SK-N-MC (cell line): ENCODE results near the gene NHSL1.

ENCODE experiments used
- DNase-seq: peaks from one replicate; pipeline ENCODE4 v3.0.0-alpha.2; 2011; ENCODE audit warnings: low read depth, low spot score
- H3K27ac ChIP-seq: fragments of 200-600 bp; sonication (generic); 2 replicates; pipeline ENCODE4 v1.5.1; 2016; ENCODE audit warnings: mixed run types
- H3K36me3 ChIP-seq: fragments of 200-600 bp; sonication (generic); 2 replicates; pipeline ENCODE4 v1.6.1; 2017; ENCODE audit warnings: antibody characterized with exemption, low read length, mixed read lengths; ENCODE audit not compliant: insufficient read depth
- H3K4me3 ChIP-seq: fragments of 200-600 bp; sonication (generic); 2 replicates; pipeline ENCODE4 v1.5.1; 2016
- H3K9ac ChIP-seq: fragments of 200-600 bp; sonication (generic); 2 replicates; pipeline ENCODE4 v1.8.0; 2017; ENCODE audit warnings: mixed run types, mixed read lengths; ENCODE audit not compliant: insufficient read length
- H3K9me3 ChIP-seq: fragments of 200-600 bp; sonication (generic); 2 replicates; pipeline ENCODE4 v1.6.1; 2017; ENCODE audit warnings: low read depth, mild to moderate bottlenecking, antibody characterized with exemption, low read length, moderate library complexity, mixed read lengths
- EZH2 ChIP-seq: fragments of 200-600 bp; sonication (generic); IDR thresholded peaks from one replicate; pipeline ENCODE4 v1.6.1; 2017; ENCODE audit warnings: antibody characterized with exemption
- FOXP2 ChIP-seq: optimal IDR thresholded peaks from 2 replicates; pipeline ENCODE3; 2011; ENCODE audit warnings: mild to moderate bottlenecking, moderate library complexity; ENCODE audit not compliant: insufficient read depth; ENCODE audit errors: extremely low read length, control extremely low read depth
- POLR2AphosphoS5 ChIP-seq: IDR thresholded peaks from 2 replicates; pipeline ENCODE4 v1.6.1; 2012; ENCODE audit warnings: mild to moderate bottlenecking, low read depth, low read length, borderline replicate concordance

The NHSL1 gene

GRCh38 chr6:138416206-138416605, 83.1 kb downstream of the NHSL1 start:
- Histone ChIP-seq H3K9ac (no peak overlapping the region), H3K27ac (no peak overlapping the region), H3K9me3 (no peaks in the 10 kb centered on the region), H3K36me3 (no peaks in the 10 kb centered on the region), H3K4me3 (no peak overlapping the region)
- TF ChIP-seq FOXP2 (no peak), EZH2 (no peak), POLR2AphosphoS5 (no peak)
- no peak for DNase-seq

- H3K4me3 ChIP-seq: no peak overlapping the region
These were observed 84.2 kb downstream of the NHSL1 start for GRCh38 chr6:138415125-138415524.

GRCh38 chr6:138410972-138411880, 88.1 kb downstream of the NHSL1 start:
- peaks cover 6% of the 10 kb centered on the region; the same call in 1 of the 2 replicates for H3K36me3 ChIP-seq
- H3K4me3 ChIP-seq: no peak overlapping the region
- no peaks in the 10 kb centered on the region for H3K9me3 ChIP-seq
- no peak overlapping the region for H3K27ac ChIP-seq
- H3K9ac ChIP-seq: no peak overlapping the region
- no peak for DNase-seq
- TF ChIP-seq FOXP2: no peak
- TF ChIP-seq EZH2: no peak
- TF ChIP-seq POLR2AphosphoS5: no peak

More at GRCh38 chr6:138415125-138415524, 84.2 kb downstream of the NHSL1 start:
- no peak for TF ChIP-seq POLR2AphosphoS5
- TF ChIP-seq EZH2: no peak
- no peak for TF ChIP-seq FOXP2
- H3K36me3 ChIP-seq: no peaks in the 10 kb centered on the region
- no peak overlapping the region for H3K27ac ChIP-seq
- H3K9ac ChIP-seq: no peak overlapping the region
- no peaks in the 10 kb centered on the region for H3K9me3 ChIP-seq
- no peak for DNase-seq

- H3K9me3 ChIP-seq: no peaks in the 10 kb centered on the region
- no peak overlapping the region for H3K27ac ChIP-seq
- H3K9ac ChIP-seq: no peak overlapping the region
- no peak for DNase-seq
- H3K36me3 ChIP-seq: peaks cover 6% of the 10 kb centered on the region; the same call in 1 of the 2 replicates
- TF ChIP-seq EZH2 (no peak), FOXP2 (no peak), POLR2AphosphoS5 (no peak)
- H3K4me3 ChIP-seq: no peak overlapping the region
These were observed 89.1 kb downstream of the NHSL1 start for GRCh38 chr6:138410048-138410735.

GRCh38 chr6:138406443-138406842, 92.9 kb downstream of the NHSL1 start:
- Histone ChIP-seq H3K27ac (no peak overlapping the region), H3K9me3 (no peaks in the 10 kb centered on the region), H3K4me3 (no peak overlapping the region), H3K9ac (no peak overlapping the region), H3K36me3 (peaks cover 6% of the 10 kb centered on the region; the same call in 1 of the 2 replicates)
- DNase-seq: no peak
- no peak for TF ChIP-seq POLR2AphosphoS5
- TF ChIP-seq FOXP2: no peak
- no peak for TF ChIP-seq EZH2

- Histone ChIP-seq H3K9ac (no peak overlapping the region), H3K36me3 (peaks cover 6% of the 10 kb centered on the region; the same call in 1 of the 2 replicates), H3K4me3 (no peak overlapping the region), H3K9me3 (no peaks in the 10 kb centered on the region), H3K27ac (no peak overlapping the region)
- no peak for TF ChIP-seq FOXP2
- no peak for TF ChIP-seq POLR2AphosphoS5
- no peak for TF ChIP-seq EZH2
- DNase-seq: no peak
These were observed 93.4 kb downstream of the NHSL1 start for GRCh38 chr6:138405816-138406413.

- Histone ChIP-seq H3K9ac (peak overlapping the region; percentile 79), H3K36me3 (peaks cover 5% of the 10 kb centered on the region; the same call in 1 of the 2 replicates), H3K9me3 (no peaks in the 10 kb centered on the region), H3K4me3 (peak overlapping the region; percentile 97), H3K27ac (0 out of 2 replicates have a peak overlapping the region, but pooled peaks have one; percentile 45)
- TF ChIP-seq FOXP2: no peak
- no peak for TF ChIP-seq POLR2AphosphoS5
- TF ChIP-seq EZH2: no peak
- DNase-seq: no peak
These were observed 94.5 kb downstream of the NHSL1 start for GRCh38 chr6:138404666-138405337.
